HepG2 (cell line): ENCODE measurements around the gene MEGF6. TPM values are rescaled to one million over a fixed set of nuclear protein-coding genes. Genes with fewer than 3 reads are reported as not detected.

Source experiments
- CHD2 ChIP-seq: IDR thresholded peaks from 2 replicates; pipeline ENCODE4 v1.6.1; 2011; ENCODE audit warnings: low read depth, low read length, improper control_type of control experiment
- DMAP1 ChIP-seq: IDR thresholded peaks from 2 replicates; pipeline ENCODE4 v1.6.1; 2016
- FOXK2 ChIP-seq: fragments of 450-650 bp; IDR thresholded peaks from 2 replicates; pipeline ENCODE4 v1.6.1; 2016
- HNF1B ChIP-seq: sonication (generic); formaldehyde crosslinking; IDR thresholded peaks from 2 replicates; pipeline ENCODE4 v1.5.1; 2020; ENCODE audit warnings: mild to moderate bottlenecking, moderate library complexity, missing genetic modification reagents
- HNRNPL ChIP-seq: fragments of 200-400 bp; formaldehyde crosslinking; IDR thresholded peaks from 2 replicates; pipeline ENCODE4 v1.6.1; 2017; ENCODE audit warnings: mild to moderate bottlenecking, low read depth, low read length
- KAT8 ChIP-seq: IDR thresholded peaks from 2 replicates; pipeline ENCODE4 v1.6.1; 2016; ENCODE audit warnings: missing genetic modification reagents, missing compliant biosample characterization
- KDM1A ChIP-seq: IDR thresholded peaks from 2 replicates; pipeline ENCODE4 v1.6.1; 2016; ENCODE audit warnings: missing compliant biosample characterization
- NFYC ChIP-seq: IDR thresholded peaks from 2 replicates; pipeline ENCODE4 v1.6.1; 2016; ENCODE audit warnings: missing genetic modification reagents, missing compliant biosample characterization
- PATZ1 ChIP-seq: sonication (generic); formaldehyde crosslinking; IDR thresholded peaks from 2 replicates; pipeline ENCODE4 v1.4.0; 2020; ENCODE audit warnings: missing genetic modification reagents
- RAD21 ChIP-seq: fragments of 450-650 bp; formaldehyde crosslinking; IDR thresholded peaks from 2 replicates; pipeline ENCODE4 v1.5.0; 2020; ENCODE audit warnings: mild to moderate bottlenecking
- TOE1 ChIP-seq: sonication (generic); formaldehyde crosslinking; IDR thresholded peaks from 2 replicates; pipeline ENCODE4 v1.4.0; 2020; ENCODE audit warnings: mild to moderate bottlenecking, missing genetic modification reagents
- ZBTB14 ChIP-seq: sonication (generic); formaldehyde crosslinking; IDR thresholded peaks from 2 replicates; pipeline ENCODE4 v1.4.0; 2020; ENCODE audit warnings: missing genetic modification reagents
- ZMYM3 ChIP-seq: sonication (generic); formaldehyde crosslinking; IDR thresholded peaks from 2 replicates; pipeline ENCODE4 v1.5.1; 2020; ENCODE audit warnings: mild to moderate bottlenecking, missing genetic modification reagents
- ZNF225 ChIP-seq: sonication (generic); formaldehyde crosslinking; IDR thresholded peaks from 2 replicates; pipeline ENCODE4 v1.4.0; 2020; ENCODE audit warnings: mild to moderate bottlenecking, missing genetic modification reagents
- ZNF260 ChIP-seq: sonication (generic); formaldehyde crosslinking; IDR thresholded peaks from 2 replicates; pipeline ENCODE4 v1.4.0; 2020; ENCODE audit warnings: missing genetic modification reagents, low read depth, mild to moderate bottlenecking, borderline replicate concordance
- ZNF282 ChIP-seq: fragments of 450-650 bp; IDR thresholded peaks from 2 replicates; pipeline ENCODE4 v1.6.1; 2018; ENCODE audit not compliant: partially characterized antibody
- ZNF292 ChIP-seq: sonication (generic); formaldehyde crosslinking; IDR thresholded peaks from 2 replicates; pipeline ENCODE4 v1.8.1; 2022; ENCODE audit warnings: mild to moderate bottlenecking, low read depth, missing genetic modification reagents, borderline replicate concordance
- ZNF33A ChIP-seq: sonication (generic); formaldehyde crosslinking; IDR thresholded peaks from 2 replicates; pipeline ENCODE4 v1.5.1; 2020; ENCODE audit warnings: missing genetic modification reagents, mild to moderate bottlenecking, moderate library complexity, borderline replicate concordance
- ZNF460 ChIP-seq: sonication (generic); formaldehyde crosslinking; IDR thresholded peaks from 2 replicates; pipeline ENCODE4 v1.5.1; 2020; ENCODE audit warnings: missing genetic modification reagents, mild to moderate bottlenecking, borderline replicate concordance
- ZNF629 ChIP-seq: sonication (generic); formaldehyde crosslinking; conservative IDR thresholded peaks from 2 replicates; pipeline ENCODE4 v1.5.0; 2020; ENCODE audit warnings: missing genetic modification reagents
- ZNF850 ChIP-seq: sonication (generic); formaldehyde crosslinking; conservative IDR thresholded peaks from 2 replicates; pipeline ENCODE4 v1.9.0; 2021; ENCODE audit warnings: mild to moderate bottlenecking, missing genetic modification reagents
- polyA plus RNA-seq, 8 experiments: library from polyadenylated mRNA; depleted of rRNA in 3 of 8; stranded (reverse) in 7 of 8; unstranded in 1 of 8; fragments of >200 nt; fragmentation: Illumina TruSeq in 4 of 8; extraction: Trizol in 4 of 8; gene quantifications; 2 replicates each; pipeline versions ENCODE4 v1.2.1 to v1.2.3, GENCODE V29; 2011 to 2016; ENCODE audit warnings: low read depth in 4 of 8, missing spikeins in 1 of 8, mixed read lengths in 1 of 8; ENCODE audit not compliant: insufficient read depth in 1 of 8
- total RNA-seq, 5 experiments: library from RNA; depleted of rRNA; stranded (reverse); fragments of >200 nt; fragmentation: Illumina TruSeq; extraction: Trizol; gene quantifications; 2 replicates each; pipeline ENCODE4 v1.2.3, GENCODE V29; 2016; ENCODE audit warnings: low read depth in 1 of 5
- TF ChIP-seq, protein P1 (sequence below): sonication (generic); formaldehyde crosslinking; IDR thresholded peaks from 2 replicates; pipeline ENCODE4 v1.4.0; 2020; ENCODE audit warnings: low read depth, mild to moderate bottlenecking, missing genetic modification reagents
- TF ChIP-seq, protein P2 (sequence below): sonication (generic); formaldehyde crosslinking; IDR thresholded peaks from 2 replicates; pipeline ENCODE4 v1.8.0; 2022; ENCODE audit warnings: mild to moderate bottlenecking, missing genetic modification reagents; ENCODE audit not compliant: insufficient replicate concordance

MEGF6 gene
- total and polyA plus RNA-seq, 2 of the 13 experiments (the other 11 are each of a cell fraction or from before 2014, with no cell fraction given): 1.9 TPM

- TF ChIP-seq, protein P1, sequence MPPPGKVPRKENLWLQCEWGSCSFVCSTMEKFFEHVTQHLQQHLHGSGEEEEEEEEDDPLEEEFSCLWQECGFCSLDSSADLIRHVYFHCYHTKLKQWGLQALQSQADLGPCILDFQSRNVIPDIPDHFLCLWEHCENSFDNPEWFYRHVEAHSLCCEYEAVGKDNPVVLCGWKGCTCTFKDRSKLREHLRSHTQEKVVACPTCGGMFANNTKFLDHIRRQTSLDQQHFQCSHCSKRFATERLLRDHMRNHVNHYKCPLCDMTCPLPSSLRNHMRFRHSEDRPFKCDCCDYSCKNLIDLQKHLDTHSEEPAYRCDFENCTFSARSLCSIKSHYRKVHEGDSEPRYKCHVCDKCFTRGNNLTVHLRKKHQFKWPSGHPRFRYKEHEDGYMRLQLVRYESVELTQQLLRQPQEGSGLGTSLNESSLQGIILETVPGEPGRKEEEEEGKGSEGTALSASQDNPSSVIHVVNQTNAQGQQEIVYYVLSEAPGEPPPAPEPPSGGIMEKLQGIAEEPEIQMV (CRISPR knock-in tag): no peak
- TF ChIP-seq ZNF225 (CRISPR knock-in tag) (no peak), KDM1A (CRISPR knock-in tag) (no peak), HNF1B (CRISPR knock-in tag) (peak; percentile 64), ZNF292 (no peak), PATZ1 (CRISPR knock-in tag) (no peak), TOE1 (CRISPR knock-in tag) (no peak), ZBTB14 (CRISPR knock-in tag) (no peak), DMAP1 (CRISPR knock-in tag) (peak; percentile 54; the same call in 1 of the 2 replicates), RAD21 (CRISPR knock-in tag) (peak; percentile 26; the same call in 1 of the 2 replicates), FOXK2 (no peak), KAT8 (peak; percentile 85), ZNF260 (no peak), ZNF460 (CRISPR knock-in tag) (no peak), CHD2 (peak; percentile 86), ZNF850 (CRISPR knock-in tag) (no peak), ZMYM3 (CRISPR knock-in tag) (no peak), HNRNPL (no peak), ZNF282 (no peak), ZNF33A (no peak), ZNF629 (CRISPR knock-in tag) (no peak), NFYC (CRISPR knock-in tag) (peak; percentile 89)
- TF ChIP-seq, protein P2, sequence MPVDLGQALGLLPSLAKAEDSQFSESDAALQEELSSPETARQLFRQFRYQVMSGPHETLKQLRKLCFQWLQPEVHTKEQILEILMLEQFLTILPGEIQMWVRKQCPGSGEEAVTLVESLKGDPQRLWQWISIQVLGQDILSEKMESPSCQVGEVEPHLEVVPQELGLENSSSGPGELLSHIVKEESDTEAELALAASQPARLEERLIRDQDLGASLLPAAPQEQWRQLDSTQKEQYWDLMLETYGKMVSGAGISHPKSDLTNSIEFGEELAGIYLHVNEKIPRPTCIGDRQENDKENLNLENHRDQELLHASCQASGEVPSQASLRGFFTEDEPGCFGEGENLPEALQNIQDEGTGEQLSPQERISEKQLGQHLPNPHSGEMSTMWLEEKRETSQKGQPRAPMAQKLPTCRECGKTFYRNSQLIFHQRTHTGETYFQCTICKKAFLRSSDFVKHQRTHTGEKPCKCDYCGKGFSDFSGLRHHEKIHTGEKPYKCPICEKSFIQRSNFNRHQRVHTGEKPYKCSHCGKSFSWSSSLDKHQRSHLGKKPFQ (CRISPR knock-in tag): no peak
Observed at GRCh38 chr1:3649342-3650247, 38.3 kb upstream of the MEGF6 start, which contains the start of gene WRAP73 (continued).
